ENCODE data around the gene MOCS2. TPM values are rescaled to one million over a fixed set of nuclear protein-coding genes. Genes with fewer than 3 reads are reported as not detected.

The MOCS2 gene
- total RNA-seq, 2 donors from 2014 or later, result 50.1 to 55.2 TPM

GRCh38 chr5:53100606-53101005 lies 9.0 kb downstream of the MOCS2 start:
- intact Hi-C loops (cut with DNase I), result no loop called here
- DNase-seq (ENCODE audit: low spot score), result no peak

- DNase-seq (ENCODE audit: low spot score), result no peak
- intact Hi-C loops (cut with DNase I), result loop anchor here (5.0 to 10.0 kb wide), 2 partner anchors 145 to 147 kb away; no protein-coding TSS in a partner anchor
Measured at GRCh38 chr5:53099546-53099945, 10.0 kb downstream of the MOCS2 start.

GRCh38 chr5:53095931-53096525 lies 13.5 kb downstream of the MOCS2 start:
- DNase-seq (ENCODE audit: low spot score), result no peak
- intact Hi-C loops (cut with DNase I), result loop anchor here (5.0 to 10.0 kb wide), 2 partner anchors 141 to 144 kb away; no protein-coding TSS in a partner anchor

GRCh38 chr5:53095217-53095616 lies 14.3 kb downstream of the MOCS2 start:
- DNase-seq (ENCODE audit: low spot score), result no peak
- intact Hi-C loops (cut with DNase I), result loop anchor here (5.0 to 10.0 kb wide), 2 partner anchors 140 to 143 kb away; no protein-coding TSS in a partner anchor

GRCh38 chr5:53092242-53092641 lies 17.3 kb downstream of the MOCS2 start:
- intact Hi-C loops (cut with DNase I), result loop anchor here (2.0 to 10.0 kb wide), 2 partner anchors 67 to 137 kb away; no protein-coding TSS in a partner anchor
- DNase-seq (ENCODE audit: low spot score), result no peak

- DNase-seq (ENCODE audit: low spot score), result no peak
- intact Hi-C loops (cut with DNase I), result loop anchor here in 1 of 2 donors (10.0 kb wide), 1 partner anchor 136 kb away; no protein-coding TSS in a partner anchor
Measured at GRCh38 chr5:53091289-53091688, 18.3 kb downstream of the MOCS2 start.

- intact Hi-C loops (cut with DNase I), result loop anchor here in 1 of 2 donors (10.0 kb wide), 1 partner anchor 135 kb away; no protein-coding TSS in a partner anchor
- no peak for DNase-seq (ENCODE audit: low spot score)
Measured at GRCh38 chr5:53090229-53090628, 19.3 kb downstream of the MOCS2 start.

- intact Hi-C loops (cut with DNase I), result no loop called here
- no peak for DNase-seq (ENCODE audit: low spot score)
Measured at GRCh38 chr5:53089481-53089991, 20.0 kb downstream of the MOCS2 start.

GRCh38 chr5:53087621-53088121 lies 21.9 kb downstream of the MOCS2 start:
- no peak for DNase-seq (ENCODE audit: low spot score)
- intact Hi-C loops (cut with DNase I), result no loop called here

GRCh38 chr5:53087171-53087570 lies 22.4 kb downstream of the MOCS2 start:
- no peak for DNase-seq (ENCODE audit: low spot score)
- intact Hi-C loops (cut with DNase I), result no loop called here

- DNase-seq (ENCODE audit: low spot score), result no peak
- intact Hi-C loops (cut with DNase I), result no loop called here
Measured at GRCh38 chr5:53084546-53085255, 24.9 kb downstream of the MOCS2 start.

GRCh38 chr5:53083927-53084326 lies 25.6 kb downstream of the MOCS2 start:
- intact Hi-C loops (cut with DNase I), result no loop called here
- DNase-seq (ENCODE audit: low spot score), result no peak

GRCh38 chr5:53080271-53080670 lies 29.3 kb downstream of the MOCS2 start:
- DNase-seq (ENCODE audit: low spot score), result no peak
- intact Hi-C loops (cut with DNase I), result no loop called here

GRCh38 chr5:53076014-53076583 lies 33.5 kb downstream of the MOCS2 start:
- intact Hi-C loops (cut with DNase I), result no loop called here

GRCh38 chr5:53073348-53073747 lies 36.2 kb downstream of the MOCS2 start:
- no peak for DNase-seq (ENCODE audit: low spot score)
- intact Hi-C loops (cut with DNase I), result no loop called here

More at GRCh38 chr5:53076014-53076583, 33.5 kb downstream of the MOCS2 start:
- DNase-seq (ENCODE audit: low spot score), result no peak

- DNase-seq (ENCODE audit: low spot score), result no peak
Measured at GRCh38 chr5:53071738-53072137, 37.8 kb downstream of the MOCS2 start.

GRCh38 chr5:53071298-53071697 lies 38.3 kb downstream of the MOCS2 start:
- intact Hi-C loops (cut with DNase I), result no loop called here
- DNase-seq (ENCODE audit: low spot score), result no peak

More at GRCh38 chr5:53071738-53072137, 37.8 kb downstream of the MOCS2 start:
- intact Hi-C loops (cut with DNase I), result no loop called here

- DNase-seq (ENCODE audit: low spot score), result no peak
- intact Hi-C loops (cut with DNase I), result no loop called here
Measured at GRCh38 chr5:53069626-53070025, 39.9 kb downstream of the MOCS2 start.

GRCh38 chr5:53068291-53068836 lies 41.2 kb downstream of the MOCS2 start:
- no peak for DNase-seq (ENCODE audit: low spot score)
- intact Hi-C loops (cut with DNase I), result no loop called here

- intact Hi-C loops (cut with DNase I), result no loop called here
- DNase-seq (ENCODE audit: low spot score), result no peak
Measured at GRCh38 chr5:53067641-53068040, 41.9 kb downstream of the MOCS2 start.
